ENCODE results near the gene CA10. TPM values are rescaled to one million over a fixed set of nuclear protein-coding genes. Genes with fewer than 3 reads are reported as not detected.

CA10 gene
- total RNA-seq, 1 experiment from 2014 or later = 0.46 TPM

DNA sequence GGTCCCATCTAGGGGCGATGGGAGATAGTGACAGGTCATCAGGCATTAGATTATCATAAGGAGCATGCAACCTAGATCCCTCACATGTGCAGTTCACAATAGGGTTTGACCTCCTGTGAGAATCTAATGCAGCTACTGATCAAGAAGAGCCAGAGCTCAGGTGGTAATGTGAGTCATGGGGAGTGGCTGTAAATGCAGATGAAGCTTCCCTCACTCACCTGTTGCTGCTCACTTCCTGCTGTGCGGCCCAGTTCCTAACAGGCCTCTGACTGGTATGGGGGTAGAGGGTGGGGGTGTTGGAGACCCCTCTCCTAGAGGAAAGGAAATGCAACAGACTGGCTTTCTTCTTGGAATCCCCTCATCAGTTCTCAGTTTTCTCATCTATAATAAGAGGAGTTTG, 131.4 kb downstream of the CA10 start:
- Histone ChIP-seq H2BK5ac (ENCODE audit: insufficient read length, low read length) (no peak overlapping the region), H3K9ac (ENCODE audit: extremely low read depth, insufficient read length, low read length) (no peak overlapping the region), H3K18ac (ENCODE audit: insufficient read length, low read depth, low read length) (no peak overlapping the region), H3K79me1 (ENCODE audit: insufficient read depth, low read depth, low read length, poor library complexity, severe bottlenecking) (no peaks in the 10 kb centered on the region), H3T11ph (ENCODE audit: low read length) (no peak overlapping the region), H2BK12ac (ENCODE audit: insufficient read length, low read depth, low read length) (no peak overlapping the region), H2BK15ac (ENCODE audit: low read depth, low read length) (no peak overlapping the region), H3K27ac (ENCODE audit: insufficient read length, low read depth, low read length) (no peak overlapping the region), H4K20me1 (ENCODE audit: control insufficient read depth, insufficient read depth, insufficient read length) (no peaks in the 10 kb centered on the region), H4K91ac (ENCODE audit: insufficient read length, low read depth, low read length) (no peak overlapping the region), H4K8ac (replicated peaks; ENCODE audit: insufficient read length, low read depth, low read length) (no peak overlapping the region), H2BK20ac (ENCODE audit: low read depth, low read length, poor library complexity, severe bottlenecking) (no peak overlapping the region), H3K56ac (ENCODE audit: insufficient read length, low read depth, low read length) (no peak overlapping the region), H2BK120ac (ENCODE audit: low read depth, low read length, poor library complexity, severe bottlenecking) (no peak overlapping the region), H3K23ac (ENCODE audit: insufficient read length, low read depth, low read length) (no peak overlapping the region), H2AK5ac (ENCODE audit: insufficient read length, low read length) (no peak overlapping the region), H3K4me2 (ENCODE audit: insufficient read depth, insufficient read length, low read length) (no peak overlapping the region), H3K79me2 (ENCODE audit: insufficient read depth, low read length) (no peaks in the 10 kb centered on the region), H2AFZ (ENCODE audit: low read length) (no peak overlapping the region), H3K4ac (ENCODE audit: low read depth, low read length) (no peak overlapping the region), H3K9me3 (ENCODE audit: control insufficient read depth, low read depth, low read length) (no peaks in the 10 kb centered on the region), H3K27me3 (ENCODE audit: insufficient read depth, low read length) (no peaks in the 10 kb centered on the region), H3K23me2 (ENCODE audit: insufficient read length, low read depth, low read length, poor library complexity, severe bottlenecking) (no peaks in the 10 kb centered on the region), H3K4me1 (ENCODE audit: insufficient read depth, low read length) (no peaks in the 10 kb centered on the region), H4K5ac (ENCODE audit: insufficient read length, low read depth, low read length) (no peak overlapping the region), H3K14ac (ENCODE audit: insufficient read depth, low read length) (no peak overlapping the region)
- H3K27me3 Mint-ChIP-seq (ENCODE audit: low read depth) = no peaks in the 10 kb centered on the region
- WGBS (ENCODE audit: extremely low coverage, insufficient read length, low lambda C conversion rate) = no CpG with 5 or more reads among the region's 2 CpGs
- H3K27ac Mint-ChIP-seq = no peak overlapping the region
- DNase-seq = peak; percentile 60
- peaks cover 0 to 8% of the 10 kb centered on the region in 2 experiments; a peak in 2 of 4 replicates for H3K4me1 Mint-ChIP-seq
- H3K9me3 Mint-ChIP-seq = no peaks in the 10 kb centered on the region; a peak in 1 of 5 replicates
- H3K4me3 Mint-ChIP-seq = no peak overlapping the region
- H3K36me3 Mint-ChIP-seq (ENCODE audit: insufficient read depth in 1 of 3, low read depth in 3 of 3) = no peaks in the 10 kb centered on the region; a peak in 1 of 7 replicates
- TF ChIP-seq, protein P1, sequence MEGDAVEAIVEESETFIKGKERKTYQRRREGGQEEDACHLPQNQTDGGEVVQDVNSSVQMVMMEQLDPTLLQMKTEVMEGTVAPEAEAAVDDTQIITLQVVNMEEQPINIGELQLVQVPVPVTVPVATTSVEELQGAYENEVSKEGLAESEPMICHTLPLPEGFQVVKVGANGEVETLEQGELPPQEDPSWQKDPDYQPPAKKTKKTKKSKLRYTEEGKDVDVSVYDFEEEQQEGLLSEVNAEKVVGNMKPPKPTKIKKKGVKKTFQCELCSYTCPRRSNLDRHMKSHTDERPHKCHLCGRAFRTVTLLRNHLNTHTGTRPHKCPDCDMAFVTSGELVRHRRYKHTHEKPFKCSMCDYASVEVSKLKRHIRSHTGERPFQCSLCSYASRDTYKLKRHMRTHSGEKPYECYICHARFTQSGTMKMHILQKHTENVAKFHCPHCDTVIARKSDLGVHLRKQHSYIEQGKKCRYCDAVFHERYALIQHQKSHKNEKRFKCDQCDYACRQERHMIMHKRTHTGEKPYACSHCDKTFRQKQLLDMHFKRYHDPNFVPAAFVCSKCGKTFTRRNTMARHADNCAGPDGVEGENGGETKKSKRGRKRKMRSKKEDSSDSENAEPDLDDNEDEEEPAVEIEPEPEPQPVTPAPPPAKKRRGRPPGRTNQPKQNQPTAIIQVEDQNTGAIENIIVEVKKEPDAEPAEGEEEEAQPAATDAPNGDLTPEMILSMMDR (conservative IDR thresholded peaks at IDR 0.05) = no peak

All from H9 (cell line).